GM19025 (cell line): ENCODE results near the gene FCN3.

Experiments used
- ATAC-seq: cut with Tn5 transposase; IDR thresholded peaks from one replicate; pipeline ENCODE4 v1.9.1; 2021; ENCODE audit warnings: mild to moderate bottlenecking, low read depth, moderate library complexity; ENCODE audit not compliant: unreplicated experiment

The FCN3 gene

GRCh38 chr1:27345272-27345671 lies 29.4 kb downstream of the FCN3 start:
- ATAC-seq = no peak

GRCh38 chr1:27343639-27344025 lies 31.0 kb downstream of the FCN3 start:
- ATAC-seq = no peak

- no peak for ATAC-seq
Observed at GRCh38 chr1:27342778-27343638, 31.6 kb downstream of the FCN3 start.

DNA sequence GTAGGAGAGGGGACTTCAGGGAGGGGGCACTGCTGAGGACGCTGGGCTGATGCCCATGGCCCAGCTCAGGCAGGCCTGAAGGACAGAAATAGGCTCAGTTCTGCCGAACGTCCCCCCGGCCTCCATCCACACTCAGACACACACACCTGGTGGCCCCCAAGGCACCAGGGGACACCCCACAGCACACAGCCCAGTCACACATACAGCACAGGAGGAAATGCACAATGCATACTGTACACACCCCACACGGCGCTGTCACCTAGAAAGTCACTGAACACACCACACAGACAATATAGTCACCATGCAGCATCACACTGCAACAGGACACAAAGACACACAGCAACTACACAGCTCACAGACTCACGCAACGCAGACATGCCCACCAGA lies 32.2 kb downstream of the FCN3 start:
- no peak for ATAC-seq

DNA sequence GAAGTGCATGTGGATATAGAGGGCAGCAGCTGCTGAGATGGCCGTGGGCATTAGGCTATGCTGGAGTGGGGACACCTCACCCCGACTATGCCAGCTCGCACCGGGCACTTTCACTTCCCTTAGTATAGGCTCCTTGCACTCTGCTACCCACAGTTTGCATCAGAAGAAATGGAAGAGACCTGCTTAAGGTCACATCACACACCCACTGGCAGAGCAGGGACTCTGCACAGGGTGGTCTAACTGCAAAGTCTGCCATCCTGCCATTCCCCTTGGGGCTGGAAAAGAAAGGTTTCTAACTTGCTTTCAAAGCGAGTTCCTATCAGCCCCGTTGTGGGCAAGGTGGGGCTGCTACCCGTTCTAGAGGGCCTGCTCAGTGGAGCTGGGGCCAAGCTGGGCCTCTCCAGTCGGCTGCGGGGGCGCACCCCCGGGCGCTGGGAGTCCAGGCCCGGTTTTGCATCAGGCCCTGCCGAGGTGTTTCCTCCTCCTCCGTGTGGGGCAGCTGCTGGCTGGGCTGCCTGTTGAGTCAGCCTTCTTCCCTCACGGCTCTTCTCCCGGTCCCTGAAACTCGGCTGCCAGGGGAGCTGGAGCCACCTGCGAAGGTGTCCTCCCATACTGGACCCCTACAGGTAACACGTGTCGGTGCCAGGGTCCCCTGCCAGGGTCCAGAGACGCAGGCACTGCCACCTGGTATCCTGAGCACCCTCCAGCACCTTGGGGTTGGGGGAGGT lies 32.9 kb downstream of the FCN3 start, which contains the start of gene SYTL1:
Gene SYTL1 (plus strand): TSS at position 498 of the 728 bp plus-strand sequence. CDS start 3,313 bp downstream, outside the sequence.
- no peak for ATAC-seq

DNA sequence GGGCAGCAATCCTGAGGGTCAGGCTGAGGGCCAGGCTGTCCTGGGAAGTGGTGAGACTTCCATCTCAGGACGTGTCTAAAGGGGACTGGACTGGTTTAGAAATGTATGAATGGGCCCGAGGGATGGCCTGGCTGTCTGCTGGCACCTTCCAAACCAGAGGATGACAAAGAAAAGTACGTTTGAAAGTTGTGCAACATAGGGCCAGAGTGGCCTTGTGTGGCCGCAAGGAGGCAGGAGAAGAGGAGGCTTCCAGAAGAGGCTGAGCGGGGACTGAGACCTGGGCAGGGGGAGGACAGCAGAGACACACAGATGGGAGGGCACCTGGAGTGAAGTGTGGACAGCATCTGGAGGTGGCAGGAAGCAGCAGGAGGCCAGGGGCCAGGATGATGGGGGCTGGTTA lies 35.4 kb downstream of the FCN3 start:
- ATAC-seq = no peak

DNA sequence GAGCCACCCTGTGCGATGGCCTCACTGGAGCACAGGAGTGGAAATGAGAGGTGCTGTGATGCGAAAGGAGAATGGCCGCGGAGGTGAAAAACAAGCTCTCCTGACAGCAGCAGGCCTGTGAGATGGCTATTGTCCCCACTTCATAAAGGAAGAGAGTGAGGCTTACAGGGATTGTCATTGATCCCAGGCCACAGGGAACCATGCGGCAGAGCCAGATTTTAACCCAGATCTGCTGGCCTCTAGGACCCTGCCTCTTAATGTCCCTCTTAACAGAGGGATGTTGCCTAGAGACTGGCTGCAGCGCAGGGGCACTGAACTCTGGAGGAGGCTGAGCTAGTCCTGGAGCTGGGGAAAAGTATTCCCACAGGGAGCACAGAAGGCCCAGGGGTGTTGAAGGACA lies 35.9 kb downstream of the FCN3 start:
- ATAC-seq = no peak

- ATAC-seq = no peak
Observed at GRCh38 chr1:27336756-27337155, 37.9 kb downstream of the FCN3 start.

GRCh38 chr1:27335506-27336422 lies 38.9 kb downstream of the FCN3 start:
- ATAC-seq = no peak

DNA sequence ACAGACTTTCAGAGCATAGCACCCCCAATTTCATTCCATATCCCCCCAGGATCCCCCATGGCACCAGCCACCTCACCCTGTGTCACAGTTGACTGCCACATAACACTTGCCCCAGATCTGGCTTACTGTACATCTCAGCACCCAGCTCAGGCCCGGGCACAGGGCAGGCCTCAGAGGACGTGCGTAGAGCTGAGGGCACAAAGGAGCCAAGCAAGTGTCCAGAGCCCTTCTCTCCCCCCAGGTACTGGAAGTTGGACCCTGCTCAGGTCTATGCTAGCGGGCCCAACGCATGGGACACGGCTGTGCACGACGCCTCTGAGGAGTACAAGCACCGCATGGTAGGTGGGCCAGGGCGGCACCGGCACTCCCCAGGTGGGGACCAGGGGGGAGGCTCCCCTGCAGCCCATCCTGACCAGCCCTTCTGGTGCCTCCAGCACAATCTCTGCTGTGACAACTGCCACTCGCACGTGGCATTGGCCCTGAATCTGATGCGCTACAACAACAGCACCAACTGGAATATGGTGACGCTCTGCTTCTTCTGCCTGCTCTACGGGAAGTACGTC lies 40.8 kb downstream of the FCN3 start:
- no peak for ATAC-seq

- ATAC-seq = no peak
Observed at GRCh38 chr1:27332536-27333281, 41.9 kb downstream of the FCN3 start.

- ATAC-seq = no peak
Observed at GRCh38 chr1:27331922-27332321, 42.7 kb downstream of the FCN3 start.

- no peak for ATAC-seq
Observed at GRCh38 chr1:27331426-27331825, 43.2 kb downstream of the FCN3 start.

- no peak for ATAC-seq
Observed at GRCh38 chr1:27330786-27331185, 43.8 kb downstream of the FCN3 start.

GRCh38 chr1:27327964-27328363 lies 46.7 kb downstream of the FCN3 start:
- no peak for ATAC-seq

- no peak for ATAC-seq
Observed at GRCh38 chr1:27325286-27325685, 49.3 kb downstream of the FCN3 start.

GRCh38 chr1:27322569-27323240 lies 51.9 kb downstream of the FCN3 start:
- ATAC-seq = no peak

DNA sequence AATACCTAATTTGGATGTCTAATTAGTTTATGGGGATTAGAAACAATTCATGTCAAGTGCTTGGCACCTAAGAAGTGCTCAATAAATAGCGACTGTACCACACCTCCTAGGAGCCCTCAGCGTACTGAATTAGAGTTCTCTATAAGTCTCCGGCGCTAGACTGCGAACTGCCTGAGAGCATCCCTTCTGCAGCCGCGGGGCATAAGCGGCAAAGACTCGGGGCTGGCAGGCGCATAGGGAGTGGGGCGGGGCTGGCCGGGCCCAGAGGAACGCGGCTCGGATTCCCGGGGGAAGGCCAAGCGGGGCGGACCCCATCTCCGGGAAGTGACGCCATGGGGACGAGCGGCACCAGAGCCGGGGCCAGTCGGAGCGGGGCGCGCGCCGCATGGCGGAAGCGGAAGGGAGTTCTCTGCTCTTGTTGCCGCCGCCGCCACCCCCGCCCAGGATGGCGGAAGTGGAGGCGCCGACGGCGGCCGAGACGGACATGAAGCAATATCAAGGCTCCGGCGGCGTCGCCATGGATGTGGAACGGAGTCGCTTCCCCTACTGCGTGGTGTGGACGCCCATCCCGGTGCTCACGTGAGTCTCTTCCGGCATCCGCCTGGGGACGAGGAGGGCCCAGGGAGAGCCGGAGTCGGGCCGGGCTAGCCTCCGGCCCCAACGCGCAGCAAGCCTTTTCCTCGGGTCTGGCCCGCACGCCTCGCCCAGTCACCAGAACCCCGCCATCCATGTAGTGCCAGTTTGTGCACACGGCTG lies 52.6 kb downstream of the FCN3 start, which contains the start of gene TMEM222:
Gene TMEM222 (plus strand): TSS at position 351 of the 756 bp plus-strand sequence. CDS start 35 bp downstream, at position 386.
- peak; percentile 96 for ATAC-seq
